ENCODE results near the gene GADD45A. TPM values are rescaled to one million over a fixed set of nuclear protein-coding genes. Genes with fewer than 3 reads are reported as not detected.

GADD45A gene
- 33.4 and 36.7 TPM in 2 replicates for total RNA-seq

DNA sequence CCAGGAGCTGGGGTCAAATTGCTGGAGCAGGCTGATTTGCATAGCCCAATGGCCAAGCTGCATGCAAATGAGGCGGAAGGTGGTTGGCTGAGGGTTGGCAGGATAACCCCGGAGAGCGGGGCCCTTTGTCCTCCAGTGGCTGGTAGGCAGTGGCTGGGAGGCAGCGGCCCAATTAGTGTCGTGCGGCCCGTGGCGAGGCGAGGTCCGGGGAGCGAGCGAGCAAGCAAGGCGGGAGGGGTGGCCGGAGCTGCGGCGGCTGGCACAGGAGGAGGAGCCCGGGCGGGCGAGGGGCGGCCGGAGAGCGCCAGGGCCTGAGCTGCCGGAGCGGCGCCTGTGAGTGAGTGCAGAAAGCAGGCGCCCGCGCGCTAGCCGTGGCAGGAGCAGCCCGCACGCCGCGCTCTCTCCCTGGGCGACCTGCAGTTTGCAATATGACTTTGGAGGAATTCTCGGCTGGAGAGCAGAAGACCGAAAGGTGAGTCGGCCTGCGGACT, at the start of gene GADD45A:
Gene GADD45A, plus strand, starts transcription at position 135 of the 491 bp plus-strand sequence. Its CDS starts 294 bp downstream, at position 429.
- Mint-ChIP-seq H3K27me3 (no peaks in the 10 kb centered on the region), H3K4me3 (peak within 1 kb of the TSS; percentile 91), H3K36me3 (ENCODE audit: low read depth) (peaks cover 29% of the 10 kb centered on the region), H3K27ac (peak within 1 kb of the TSS; percentile 96), H3K4me1 (peaks cover 35% of the 10 kb centered on the region), H3K9me3 (no peaks in the 10 kb centered on the region)
- DNase-seq = peak; percentile 99
- intact Hi-C loops (cut with micrococcal nuclease) = loop anchor here (2.0 to 10.0 kb wide), 10 partner anchors 76 to 1872 kb away; partner anchors contain the start of genes DNAI4, IL12RB2, MIER1 and SLC35D1

DNA sequence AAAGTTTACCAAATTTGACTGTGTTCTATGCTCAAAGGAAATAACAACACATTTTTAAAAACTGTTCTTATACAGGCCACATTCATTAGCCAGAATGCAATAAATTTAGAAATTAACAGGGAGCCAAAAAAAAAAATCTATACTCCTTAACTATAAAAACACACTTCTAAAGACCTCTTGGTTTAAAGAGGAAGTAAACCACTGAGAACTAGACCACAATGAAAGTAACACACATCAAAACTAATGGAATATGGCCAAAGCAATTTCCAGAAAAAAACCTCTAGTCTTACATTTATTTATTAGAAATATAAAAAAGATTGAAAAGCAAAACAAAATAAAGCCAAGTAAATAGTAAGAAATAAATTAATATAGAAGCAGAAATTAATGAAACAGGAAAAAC, 48.9 kb upstream of the GADD45A start:
- H3K9me3 Mint-ChIP-seq = no peaks in the 10 kb centered on the region
- intact Hi-C loops (cut with micrococcal nuclease) = no loop called here
- H3K27ac Mint-ChIP-seq = no peak overlapping the region
- DNase-seq = no peak
- H3K4me1 Mint-ChIP-seq = peaks cover 2% of the 10 kb centered on the region
- H3K36me3 Mint-ChIP-seq (ENCODE audit: low read depth) = no peaks in the 10 kb centered on the region
- peaks cover 9% of the 10 kb centered on the region for H3K27me3 Mint-ChIP-seq
- H3K4me3 Mint-ChIP-seq = no peak overlapping the region

GRCh38 chr1:67639361-67639760, 45.6 kb upstream of the GADD45A start:
- Mint-ChIP-seq H3K4me1 (peaks cover 2% of the 10 kb centered on the region), H3K4me3 (no peak overlapping the region), H3K27ac (no peak overlapping the region), H3K9me3 (no peaks in the 10 kb centered on the region), H3K36me3 (ENCODE audit: low read depth) (no peaks in the 10 kb centered on the region), H3K27me3 (peaks cover 14% of the 10 kb centered on the region)
- intact Hi-C loops (cut with micrococcal nuclease) = no loop called here
- no peak for DNase-seq

DNA sequence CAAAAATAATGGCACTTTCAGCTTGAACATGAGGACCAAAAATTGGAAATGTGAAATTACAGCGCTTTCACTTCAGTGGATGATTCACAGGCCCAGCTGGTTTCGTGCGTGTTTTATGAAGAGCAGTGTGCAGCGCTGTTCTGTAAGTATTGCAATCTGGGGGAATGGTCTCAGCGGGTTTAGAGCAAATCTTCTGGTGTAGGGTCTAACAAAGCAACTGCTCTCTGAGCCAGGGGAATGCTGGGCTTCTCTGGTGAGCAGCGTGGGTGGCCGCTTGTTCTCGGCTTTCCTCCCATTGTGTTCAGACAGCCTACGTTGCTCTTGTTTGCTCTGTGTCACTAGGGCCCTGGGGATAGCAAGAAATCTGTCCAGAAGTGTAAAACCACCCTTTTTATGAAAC, 42.4 kb upstream of the GADD45A start:
- no peaks in the 10 kb centered on the region for H3K36me3 Mint-ChIP-seq (ENCODE audit: low read depth)
- H3K9me3 Mint-ChIP-seq = no peaks in the 10 kb centered on the region
- H3K4me3 Mint-ChIP-seq = no peak overlapping the region
- intact Hi-C loops (cut with micrococcal nuclease) = no loop called here
- DNase-seq = peak; percentile 36
- H3K27ac Mint-ChIP-seq = no peak overlapping the region
- peaks cover 13% of the 10 kb centered on the region for H3K27me3 Mint-ChIP-seq
- no peaks in the 10 kb centered on the region for H3K4me1 Mint-ChIP-seq

DNA sequence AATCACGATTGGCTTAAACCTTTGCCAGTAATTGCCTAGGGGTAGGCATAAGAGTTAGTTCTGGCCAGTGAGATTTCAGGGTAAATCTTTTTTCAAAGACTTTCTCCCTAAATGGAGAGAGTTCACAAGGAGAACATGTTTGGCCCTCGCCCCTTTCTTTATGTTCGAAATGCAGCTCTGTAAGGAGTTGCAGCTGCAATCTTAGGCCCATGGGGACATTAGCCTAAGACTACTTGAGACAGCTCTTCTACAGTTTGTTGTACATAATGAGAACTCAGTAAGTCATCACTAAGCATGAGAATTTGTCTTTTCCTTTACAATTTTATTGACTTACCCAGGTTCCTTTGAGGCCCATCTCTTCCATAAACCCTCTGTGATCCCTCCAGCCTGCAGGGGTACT, 40.4 kb upstream of the GADD45A start:
- Mint-ChIP-seq H3K4me1 (no peaks in the 10 kb centered on the region), H3K36me3 (ENCODE audit: low read depth) (no peaks in the 10 kb centered on the region), H3K27me3 (peaks cover 15% of the 10 kb centered on the region), H3K27ac (no peak overlapping the region), H3K4me3 (no peak overlapping the region), H3K9me3 (no peaks in the 10 kb centered on the region)
- no peak for DNase-seq
- intact Hi-C loops (cut with micrococcal nuclease) = no loop called here

- no peak overlapping the region for H3K4me3 Mint-ChIP-seq
Observed at GRCh38 chr1:67645495-67646144, 39.4 kb upstream of the GADD45A start.

GRCh38 chr1:67646145-67647035, 38.6 kb upstream of the GADD45A start:
- H3K36me3 Mint-ChIP-seq (ENCODE audit: low read depth) = no peaks in the 10 kb centered on the region
- peaks cover 10% of the 10 kb centered on the region for H3K27me3 Mint-ChIP-seq
- no peaks in the 10 kb centered on the region for H3K9me3 Mint-ChIP-seq
- H3K4me3 Mint-ChIP-seq = no peak overlapping the region
- intact Hi-C loops (cut with micrococcal nuclease) = no loop called here
- H3K27ac Mint-ChIP-seq = no peak overlapping the region
- H3K4me1 Mint-ChIP-seq = no peaks in the 10 kb centered on the region
- peak; percentile 48 for DNase-seq

More at GRCh38 chr1:67645495-67646144, 39.4 kb upstream of the GADD45A start:
- no peak for DNase-seq
- no peaks in the 10 kb centered on the region for H3K36me3 Mint-ChIP-seq (ENCODE audit: low read depth)
- intact Hi-C loops (cut with micrococcal nuclease) = no loop called here
- no peaks in the 10 kb centered on the region for H3K4me1 Mint-ChIP-seq
- no peaks in the 10 kb centered on the region for H3K9me3 Mint-ChIP-seq
- peaks cover 12% of the 10 kb centered on the region for H3K27me3 Mint-ChIP-seq
- H3K27ac Mint-ChIP-seq = no peak overlapping the region

DNA sequence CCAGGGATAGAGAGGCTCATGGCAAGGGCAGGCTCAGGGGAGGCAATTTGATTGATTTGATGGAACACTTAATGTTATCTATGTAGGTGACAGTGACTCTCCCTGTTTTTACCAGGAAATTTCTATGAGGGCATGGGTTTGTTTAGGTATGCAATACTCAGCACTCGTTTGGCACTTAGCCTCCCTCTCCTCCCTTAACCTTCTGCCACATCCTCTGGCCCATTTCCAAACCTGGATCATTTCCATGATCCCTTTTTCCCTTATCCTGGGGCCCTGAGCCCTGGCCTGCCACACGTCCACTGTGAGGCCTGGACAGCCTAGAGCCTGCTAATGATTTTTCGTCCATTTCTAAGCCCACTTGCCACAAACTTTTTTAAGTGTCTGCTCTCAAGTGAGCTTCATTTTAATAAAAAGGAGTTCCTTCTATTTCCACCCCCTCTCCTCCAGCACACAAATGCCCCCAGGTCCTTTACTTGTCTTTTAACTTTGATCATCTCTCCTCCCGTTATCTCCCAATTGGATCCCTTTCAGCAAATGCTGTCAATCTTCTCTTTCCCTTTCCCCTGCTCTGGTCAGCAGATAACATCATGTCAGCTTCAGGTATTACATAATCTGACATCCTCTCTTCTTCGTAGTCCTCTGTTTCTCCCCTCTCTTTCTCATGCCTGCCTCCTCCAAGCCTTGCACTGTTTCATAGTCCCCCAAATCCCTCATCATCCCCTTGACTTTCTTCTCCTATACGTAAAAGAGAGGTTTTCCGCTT, 37.8 kb upstream of the GADD45A start:
- Mint-ChIP-seq H3K36me3 (ENCODE audit: low read depth) (no peaks in the 10 kb centered on the region), H3K27ac (no peak overlapping the region), H3K4me1 (no peaks in the 10 kb centered on the region), H3K4me3 (no peak overlapping the region), H3K9me3 (no peaks in the 10 kb centered on the region), H3K27me3 (peaks cover 10% of the 10 kb centered on the region)
- intact Hi-C loops (cut with micrococcal nuclease) = no loop called here
- DNase-seq = peak; percentile 35

GRCh38 chr1:67647814-67648358, 37.1 kb upstream of the GADD45A start:
- peak; percentile 29 for DNase-seq
- intact Hi-C loops (cut with micrococcal nuclease) = no loop called here
- Mint-ChIP-seq H3K36me3 (ENCODE audit: low read depth) (no peaks in the 10 kb centered on the region), H3K4me3 (no peak overlapping the region), H3K9me3 (no peaks in the 10 kb centered on the region), H3K27ac (no peak overlapping the region), H3K27me3 (peaks cover 8% of the 10 kb centered on the region), H3K4me1 (peaks cover 1% of the 10 kb centered on the region)

- Mint-ChIP-seq H3K36me3 (ENCODE audit: low read depth) (no peaks in the 10 kb centered on the region), H3K9me3 (no peaks in the 10 kb centered on the region), H3K4me1 (peaks cover 2% of the 10 kb centered on the region), H3K27me3 (peaks cover 13% of the 10 kb centered on the region), H3K4me3 (no peak overlapping the region), H3K27ac (no peak overlapping the region)
- DNase-seq = peak; percentile 51
- intact Hi-C loops (cut with micrococcal nuclease) = no loop called here
Observed at GRCh38 chr1:67648582-67649326, 36.2 kb upstream of the GADD45A start.

GRCh38 chr1:67650061-67650460, 34.9 kb upstream of the GADD45A start:
- intact Hi-C loops (cut with micrococcal nuclease) = no loop called here
- Mint-ChIP-seq H3K27ac (no peak overlapping the region), H3K9me3 (no peaks in the 10 kb centered on the region), H3K4me1 (peaks cover 2% of the 10 kb centered on the region), H3K36me3 (ENCODE audit: low read depth) (no peaks in the 10 kb centered on the region), H3K4me3 (no peak overlapping the region), H3K27me3 (peaks cover 15% of the 10 kb centered on the region)
- DNase-seq = no peak

GRCh38 chr1:67651031-67651430, 34.0 kb upstream of the GADD45A start:
- H3K4me1 Mint-ChIP-seq = peaks cover 2% of the 10 kb centered on the region
- H3K36me3 Mint-ChIP-seq (ENCODE audit: low read depth) = no peaks in the 10 kb centered on the region
- H3K27me3 Mint-ChIP-seq = peaks cover 15% of the 10 kb centered on the region
- H3K9me3 Mint-ChIP-seq = no peaks in the 10 kb centered on the region
- H3K27ac Mint-ChIP-seq = no peak overlapping the region
- no peak overlapping the region for H3K4me3 Mint-ChIP-seq
- intact Hi-C loops (cut with micrococcal nuclease) = no loop called here
- DNase-seq = peak; percentile 41

GRCh38 chr1:67652800-67653199, 32.2 kb upstream of the GADD45A start:
- Mint-ChIP-seq H3K27ac (no peak overlapping the region), H3K4me1 (peaks cover 2% of the 10 kb centered on the region), H3K27me3 (peaks cover 15% of the 10 kb centered on the region), H3K9me3 (no peaks in the 10 kb centered on the region), H3K4me3 (no peak overlapping the region), H3K36me3 (ENCODE audit: low read depth) (no peaks in the 10 kb centered on the region)
- intact Hi-C loops (cut with micrococcal nuclease) = no loop called here
- DNase-seq = peak; percentile 55

All from activated CD4-positive, alpha-beta T cell treated with anti-CD3 and anti-CD28 coated beads, Interleukin-2, amount 10 ng/mL, durations not matched to agents 24 days and 14 days (primary cell).